GM19238 (cell line): Measurements from ENCODE around the gene CPNE6.
"Not testable (repeated sequence)": the region's sequence is repeated elsewhere in the genome, so short reads cannot be mapped to it uniquely, and the experiment has no call there.

Experiments used
- DNase-seq: peaks from one replicate; pipeline ENCODE4 v3.0.0; 2011; ENCODE audit warnings: low spot score; ENCODE audit not compliant: insufficient read length

CPNE6 gene

DNA sequence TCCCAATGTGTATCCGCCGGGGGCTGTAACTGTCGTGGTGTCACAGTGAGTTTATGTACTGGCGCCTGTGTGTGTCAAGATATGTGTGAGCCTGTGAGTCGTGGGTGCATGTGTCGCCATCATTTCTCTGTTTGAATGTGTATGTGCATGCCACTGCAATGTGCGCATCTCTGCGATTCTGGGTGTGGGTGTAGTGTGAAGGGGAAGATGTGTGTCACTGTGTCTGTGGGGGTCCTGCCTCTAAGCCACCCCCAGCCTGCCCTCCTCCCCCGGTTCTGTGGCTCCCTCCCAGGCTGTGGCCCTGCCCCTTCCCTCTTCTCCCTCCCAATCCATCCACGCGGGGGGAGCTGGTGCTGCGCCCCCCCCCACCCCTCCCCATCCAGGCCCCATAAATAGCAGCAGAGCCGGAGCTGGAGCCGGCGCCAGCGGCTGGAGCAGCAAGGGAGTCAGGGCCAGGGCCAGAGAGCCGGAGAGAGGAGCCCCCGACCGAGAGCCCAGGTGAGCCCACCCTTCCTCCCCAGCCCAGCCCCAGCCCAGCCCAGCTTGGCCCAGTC is at the start of gene CPNE6:
Gene CPNE6 (plus strand): TSS at position 419 of the 554 bp plus-strand sequence. CDS start 1,375 bp downstream, outside the sequence.
- no peak for DNase-seq

DNA sequence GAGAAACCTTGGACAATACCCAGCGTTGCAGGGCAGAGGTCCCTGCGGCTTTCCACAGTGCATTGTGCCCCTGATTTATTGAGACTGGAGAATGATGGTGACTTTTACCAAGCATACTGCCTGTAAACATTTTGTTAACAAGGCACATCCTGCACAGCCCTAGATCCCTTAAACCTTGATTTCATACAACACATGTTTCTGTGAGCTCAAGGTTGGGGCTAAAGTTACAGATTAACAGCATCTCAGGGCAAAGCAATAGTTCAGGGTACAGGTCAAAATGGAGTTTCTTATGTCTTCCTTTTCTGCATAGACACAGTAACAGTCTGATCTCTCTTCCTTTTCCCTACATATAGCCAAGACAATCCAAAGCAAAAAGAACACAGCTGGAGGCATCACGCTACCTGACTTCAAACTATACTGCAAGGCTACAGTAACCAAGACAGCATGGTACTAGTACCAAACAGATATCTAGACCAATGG is 46.4 kb upstream of the CPNE6 start:
- DNase-seq: not testable (repeated sequence)

DNA sequence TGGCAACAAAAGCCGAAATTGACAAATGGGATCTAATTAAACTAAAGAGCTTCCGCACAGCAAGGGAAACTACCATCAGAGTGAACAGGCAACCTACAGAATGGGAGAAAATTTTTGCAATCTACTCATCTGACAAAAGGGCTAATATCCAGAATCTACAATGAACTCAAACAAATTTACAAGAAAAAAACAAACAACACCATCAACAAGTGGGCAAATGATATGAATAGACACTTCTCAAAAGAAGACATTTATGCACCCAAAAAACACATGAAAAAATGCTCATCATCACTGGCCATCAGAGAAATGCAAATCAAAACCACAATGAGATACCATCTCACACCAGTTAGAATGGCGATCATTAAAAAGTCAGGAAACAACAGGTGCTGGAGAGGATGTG is 41.7 kb upstream of the CPNE6 start:
- not testable (repeated sequence) for DNase-seq

DNA sequence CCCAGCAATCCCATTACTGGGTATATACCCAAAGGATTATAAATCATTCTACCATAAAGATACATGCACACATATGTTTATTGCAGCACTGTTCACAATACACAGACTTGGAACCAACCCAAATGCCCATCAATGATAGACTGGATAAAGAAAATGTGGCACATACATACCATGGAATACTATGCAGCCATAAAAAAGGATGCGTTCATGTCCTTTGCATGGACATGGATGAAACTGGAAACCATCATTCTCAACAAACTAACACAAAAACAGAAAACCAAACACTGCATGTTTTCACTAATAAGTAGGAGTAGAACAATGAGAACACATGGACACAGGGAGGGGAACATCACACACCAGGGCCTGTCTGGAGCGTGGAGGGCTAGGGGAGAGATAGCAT is 40.0 kb upstream of the CPNE6 start:
- not testable (repeated sequence) for DNase-seq

DNA sequence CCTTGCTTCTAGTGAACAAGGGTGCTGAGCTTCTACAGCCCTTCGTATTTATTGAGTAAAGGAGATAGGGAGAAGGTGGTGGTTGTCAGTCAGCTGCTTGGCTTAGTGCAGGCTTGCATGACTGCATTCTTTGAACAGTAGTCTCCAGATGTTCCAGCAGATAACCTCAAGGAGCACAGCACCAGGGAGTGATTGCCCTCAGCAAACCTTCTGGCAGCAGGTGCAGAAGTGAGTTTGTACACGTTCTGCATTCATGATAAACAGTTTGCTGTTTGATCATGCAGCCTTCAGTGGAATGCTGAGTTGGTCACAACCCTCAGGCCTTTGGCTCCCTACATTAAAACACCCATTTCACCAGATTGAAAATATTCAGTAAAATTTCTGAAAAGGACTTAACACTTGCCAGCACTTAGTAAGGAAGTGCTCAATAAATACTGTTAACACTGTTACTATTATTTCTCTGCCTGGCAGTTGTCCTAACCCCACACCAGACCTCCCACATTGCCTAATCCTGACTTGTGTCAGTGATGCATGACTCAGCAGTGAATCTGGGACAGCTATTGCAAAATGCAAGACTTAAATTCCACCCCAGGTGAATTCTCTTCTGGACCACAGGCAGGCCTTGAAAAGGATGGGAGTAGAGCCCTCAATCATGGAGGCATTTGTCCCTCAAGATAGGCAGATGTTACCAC is 38.5 kb upstream of the CPNE6 start:
- DNase-seq: no peak

DNA sequence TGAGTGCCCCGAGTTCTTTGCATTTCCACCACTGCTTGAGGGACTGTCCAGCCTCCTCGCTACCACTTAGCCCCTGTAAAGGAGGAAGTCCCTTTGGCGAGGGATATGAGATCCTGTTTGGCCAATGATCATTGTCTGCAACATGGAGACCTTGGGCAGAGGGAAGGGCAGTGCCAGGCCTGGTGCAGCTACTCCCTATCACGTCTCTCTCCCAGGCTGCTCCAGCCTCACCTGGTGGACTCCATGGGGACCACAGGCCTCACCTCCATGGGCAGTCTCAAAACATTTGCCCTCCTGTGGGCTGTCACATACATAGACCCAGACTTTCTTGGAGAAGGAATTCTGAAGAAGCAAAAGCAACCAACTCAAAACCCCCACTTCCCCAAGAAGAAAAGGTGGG is 35.6 kb upstream of the CPNE6 start:
- not testable (repeated sequence) for DNase-seq

DNA sequence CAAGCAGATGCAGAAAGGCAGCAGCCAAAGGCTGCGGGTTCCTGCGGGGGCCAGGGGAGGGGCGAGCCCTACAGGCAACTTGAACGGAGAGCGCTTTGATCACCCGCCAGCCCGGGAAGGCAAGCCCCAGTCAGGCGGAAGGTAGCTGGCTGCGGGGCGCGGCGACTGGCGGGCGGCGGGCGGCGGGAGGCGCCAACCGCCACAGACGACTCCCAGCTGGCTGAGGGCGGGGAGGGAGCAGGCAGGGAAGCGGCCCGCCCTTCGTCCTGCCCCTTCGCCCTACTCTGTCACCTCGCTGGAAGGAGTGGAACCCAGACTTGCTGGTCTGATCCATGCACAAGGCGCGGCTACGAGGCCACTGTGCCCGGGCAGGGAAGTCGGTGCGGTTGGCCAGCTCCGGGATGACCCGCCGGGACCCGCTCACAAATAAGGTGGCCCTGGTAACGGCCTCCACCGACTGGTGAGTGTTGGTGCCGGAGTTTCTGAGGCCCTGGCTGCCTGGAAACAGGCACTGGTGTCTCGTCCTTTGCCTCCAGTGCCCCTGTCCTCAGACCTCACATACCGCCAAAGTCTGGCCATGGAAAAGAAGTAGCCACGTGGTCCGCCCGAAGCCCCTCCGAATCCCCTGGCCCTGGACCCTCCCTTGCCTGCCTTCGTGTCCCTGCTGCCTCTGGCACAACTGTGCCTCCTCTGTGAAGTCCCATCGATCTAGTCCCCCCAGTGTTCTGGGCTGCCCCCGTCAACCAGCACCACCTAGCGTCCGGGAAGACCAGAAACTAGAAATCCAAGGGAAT is 35.0 kb upstream of the CPNE6 start:
- no peak for DNase-seq

DNA sequence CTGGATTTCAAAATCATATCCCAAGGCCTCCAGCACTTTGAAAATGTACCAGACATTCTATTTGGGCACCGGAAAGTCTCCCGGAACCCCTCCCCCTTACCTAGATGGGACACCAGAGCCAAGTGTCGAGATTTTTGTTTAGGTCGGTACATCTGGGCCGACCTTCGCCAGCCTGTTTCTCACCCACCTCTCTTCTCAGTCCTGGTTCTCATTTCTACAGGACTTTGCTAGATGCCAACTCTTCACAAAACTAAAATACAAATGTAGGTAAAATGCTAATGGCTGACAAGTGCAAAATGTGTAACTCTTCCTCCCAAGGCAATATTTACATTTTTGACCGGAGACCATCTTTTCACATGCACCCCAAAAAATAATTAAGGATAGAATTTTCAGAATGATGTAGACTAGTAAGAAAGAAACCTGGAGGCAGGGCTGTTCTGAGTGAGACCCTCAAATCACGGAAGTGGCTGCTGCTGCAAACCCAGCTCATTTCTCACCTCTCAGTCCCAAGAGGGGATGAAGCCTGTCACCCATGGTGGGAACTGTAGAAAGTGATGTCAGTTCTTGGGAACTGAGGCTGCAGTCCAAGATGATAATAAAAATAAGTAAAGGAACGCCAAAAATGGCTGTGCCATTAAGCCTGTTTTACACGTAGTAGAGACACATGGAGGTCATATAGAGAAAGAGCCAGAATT is 34.3 kb upstream of the CPNE6 start:
- DNase-seq: not testable (repeated sequence)

DNA sequence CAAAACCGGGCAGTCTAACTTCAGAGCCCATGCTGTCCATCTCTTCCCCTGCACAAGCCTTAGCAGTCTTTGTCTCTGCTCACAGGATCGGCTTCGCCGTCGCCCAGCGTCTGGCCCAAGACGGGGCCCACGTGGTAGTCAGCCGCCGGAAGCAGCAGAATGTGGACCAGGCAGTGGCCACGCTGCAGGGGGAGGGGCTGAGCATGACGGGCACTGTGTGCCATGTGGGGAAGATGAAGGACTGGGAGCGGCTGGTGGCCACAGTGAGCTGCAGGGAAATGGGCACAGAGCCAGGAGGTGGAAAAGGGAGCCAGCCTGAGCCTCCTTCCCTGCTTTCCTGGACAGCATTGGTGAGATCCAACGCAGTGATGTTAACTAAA is 33.7 kb upstream of the CPNE6 start:
- no peak for DNase-seq

DNA sequence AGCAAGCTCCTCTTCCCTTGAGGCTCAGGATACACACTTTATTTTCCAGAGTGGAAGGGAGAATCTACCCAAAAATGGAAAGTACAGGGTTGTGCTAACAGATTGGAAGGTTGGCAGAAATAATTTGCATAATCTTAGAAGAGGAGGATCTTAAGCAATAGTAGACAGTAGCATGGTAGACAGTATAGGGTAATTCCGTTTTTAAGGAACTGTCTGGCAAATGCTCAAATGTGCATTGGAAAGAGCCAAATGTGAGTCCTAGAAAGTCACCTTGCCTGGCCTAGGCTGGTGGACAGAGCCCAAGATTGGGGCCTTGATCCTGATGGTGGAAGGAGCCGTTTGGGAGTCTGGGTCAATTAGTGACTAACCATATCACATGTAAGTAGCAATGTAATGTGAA is 32.7 kb upstream of the CPNE6 start:
- no peak for DNase-seq

DNA sequence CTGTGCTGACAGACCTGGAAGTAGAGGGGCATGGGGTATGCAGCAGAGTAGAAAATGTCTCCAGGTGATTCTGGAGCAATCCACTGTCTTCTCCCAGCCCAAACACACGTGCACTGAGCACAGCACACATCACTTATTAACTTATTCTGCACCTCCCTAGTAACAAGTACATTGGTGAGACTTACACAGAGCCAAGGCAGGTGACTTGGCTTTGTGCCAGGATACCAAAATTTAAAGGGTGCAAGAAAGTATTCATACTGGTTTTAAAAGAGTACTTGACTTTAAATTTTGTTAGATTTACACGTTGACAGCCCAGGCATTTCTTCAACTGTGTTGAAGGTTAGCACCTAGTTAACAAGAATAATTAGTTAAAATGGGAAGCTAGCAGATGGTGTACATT is 30.7 kb upstream of the CPNE6 start:
- DNase-seq: no peak

DNA sequence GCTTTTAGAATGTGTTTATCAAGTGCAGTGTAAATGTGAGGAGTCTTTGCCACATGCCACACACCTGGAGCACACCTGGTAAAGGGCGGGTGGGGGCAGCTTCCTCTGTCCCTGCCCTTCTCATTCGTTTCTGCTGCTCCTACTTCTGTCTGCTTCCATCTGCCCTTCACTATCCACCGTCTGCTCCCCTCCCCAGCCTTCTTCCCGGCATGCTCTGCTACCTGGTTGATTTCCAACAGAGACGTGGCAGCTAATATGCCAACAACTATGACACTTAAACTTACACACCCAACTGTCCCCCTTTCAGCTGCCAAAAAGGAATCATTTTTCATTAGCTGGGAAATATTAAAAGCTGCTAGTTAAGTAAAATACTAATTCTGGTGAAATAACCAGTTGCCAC is 28.6 kb upstream of the CPNE6 start:
- DNase-seq: no peak

DNA sequence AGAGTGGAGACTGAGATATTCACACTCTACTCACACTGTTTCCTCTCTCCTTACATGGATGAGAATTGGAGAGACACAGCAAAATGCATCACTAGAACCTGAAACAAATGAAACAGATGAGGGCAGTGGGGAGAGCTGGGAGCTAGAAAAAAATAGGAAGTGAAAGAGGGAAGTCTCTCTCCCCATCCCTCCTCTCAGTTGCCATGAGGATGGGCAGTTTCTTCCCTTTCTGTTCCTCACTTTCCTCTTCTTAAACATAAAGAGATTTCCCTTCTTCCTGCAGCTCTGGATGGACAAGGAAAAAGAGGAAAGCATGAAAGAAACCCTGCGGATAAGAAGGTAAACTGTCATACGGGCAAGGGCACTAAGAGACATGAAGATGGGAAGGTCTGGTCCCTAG is 22.4 kb upstream of the CPNE6 start:
- not testable (repeated sequence) for DNase-seq

DNA sequence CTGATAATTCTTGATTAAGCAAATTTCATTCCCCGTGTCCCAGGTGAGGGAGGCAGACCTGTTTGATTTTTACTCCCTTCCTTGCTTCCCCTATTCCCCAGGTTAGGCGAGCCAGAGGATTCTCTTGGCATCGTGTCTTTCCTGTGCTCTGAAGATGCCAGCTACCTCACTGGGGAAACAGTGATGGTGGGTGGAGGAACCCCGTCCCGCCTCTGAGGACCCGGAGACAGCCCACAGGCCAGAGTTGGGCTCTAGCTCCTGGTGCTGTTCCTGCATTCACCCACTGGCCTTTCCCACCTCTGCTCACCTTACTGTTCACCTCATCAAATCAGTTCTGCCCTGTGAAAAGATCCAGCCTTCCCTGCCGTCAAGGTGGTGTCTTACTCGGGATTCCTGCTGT is 20.6 kb upstream of the CPNE6 start:
- not testable (repeated sequence) for DNase-seq

DNA sequence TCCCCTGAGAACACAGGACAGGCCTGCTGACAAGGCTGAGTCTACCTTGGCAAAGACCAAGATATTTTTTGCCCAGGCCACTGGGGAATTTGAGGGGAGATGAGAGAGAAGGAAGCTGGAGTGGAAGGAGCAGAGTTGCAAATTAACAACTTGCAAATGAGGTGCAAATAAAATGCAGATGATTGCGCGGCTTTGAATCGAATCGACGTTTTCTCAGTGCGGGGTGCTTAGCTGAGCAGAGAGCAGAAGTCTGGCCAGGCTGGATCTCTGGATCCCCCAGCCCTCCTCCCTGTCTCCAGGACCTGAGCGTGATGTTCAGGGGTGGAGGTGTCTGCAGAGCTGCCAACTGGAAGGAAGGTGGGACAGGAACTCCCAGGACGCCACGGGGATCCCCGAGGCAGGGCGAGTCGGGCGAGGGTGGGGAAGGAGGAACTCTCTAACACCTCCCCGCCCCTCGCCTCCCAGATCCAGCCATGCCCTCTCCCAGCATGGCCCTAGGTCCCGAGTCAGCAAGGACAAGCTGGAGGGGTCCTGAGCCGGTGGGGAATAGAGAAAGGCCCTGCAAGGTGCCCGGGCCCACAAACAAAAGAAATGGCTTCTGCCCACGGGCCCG is 20.1 kb upstream of the CPNE6 start:
- DNase-seq: peak; percentile 13

DNA sequence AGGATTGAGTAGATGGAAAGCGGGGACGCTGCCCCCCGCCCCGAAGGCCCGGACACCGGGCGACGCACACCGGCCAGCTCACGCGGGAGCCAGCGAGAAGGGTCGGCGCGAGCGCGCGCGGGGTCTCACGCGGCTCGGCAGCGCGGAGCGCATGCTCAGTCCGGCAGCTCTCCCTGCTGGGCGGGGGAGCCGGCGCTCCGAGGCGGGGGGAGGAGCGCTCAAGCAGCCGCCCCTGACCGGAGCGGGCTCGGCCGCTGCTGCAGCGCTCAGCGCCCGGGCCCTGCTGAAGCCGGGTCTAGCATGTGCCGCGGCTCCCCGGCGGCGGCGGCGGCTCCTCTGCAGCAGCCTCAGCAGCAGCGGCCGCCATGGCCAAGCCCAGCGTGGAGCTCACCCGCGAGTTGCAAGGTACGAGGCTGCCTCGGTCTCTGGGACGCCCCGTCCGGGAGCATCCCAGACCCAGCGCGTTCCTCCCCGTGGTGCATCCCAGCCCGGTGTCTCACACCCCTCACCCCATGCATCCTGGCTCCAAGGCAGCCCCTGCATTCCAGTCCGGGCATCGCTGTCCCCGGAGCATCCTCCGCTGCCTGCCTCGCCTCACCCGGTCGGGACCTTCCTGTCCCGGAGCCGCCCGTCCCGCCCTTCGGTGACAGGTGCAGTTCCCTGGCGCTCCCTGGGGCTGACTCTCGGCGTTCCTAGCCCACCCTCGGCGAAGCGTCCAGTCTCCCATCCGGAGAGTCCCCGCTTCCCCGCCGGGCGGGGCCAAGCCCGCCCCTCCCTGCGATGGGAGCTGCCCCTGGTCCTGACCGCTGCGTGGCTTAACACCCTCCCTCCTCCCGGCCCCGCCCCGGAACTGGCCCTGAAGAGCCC is 19.3 kb upstream of the CPNE6 start, which contains the start of gene CARMIL3:
Gene CARMIL3 (plus strand): TSS at position 221 of the 867 bp plus-strand sequence. CDS start 145 bp downstream, at position 366.
- DNase-seq: peak; percentile 80

DNA sequence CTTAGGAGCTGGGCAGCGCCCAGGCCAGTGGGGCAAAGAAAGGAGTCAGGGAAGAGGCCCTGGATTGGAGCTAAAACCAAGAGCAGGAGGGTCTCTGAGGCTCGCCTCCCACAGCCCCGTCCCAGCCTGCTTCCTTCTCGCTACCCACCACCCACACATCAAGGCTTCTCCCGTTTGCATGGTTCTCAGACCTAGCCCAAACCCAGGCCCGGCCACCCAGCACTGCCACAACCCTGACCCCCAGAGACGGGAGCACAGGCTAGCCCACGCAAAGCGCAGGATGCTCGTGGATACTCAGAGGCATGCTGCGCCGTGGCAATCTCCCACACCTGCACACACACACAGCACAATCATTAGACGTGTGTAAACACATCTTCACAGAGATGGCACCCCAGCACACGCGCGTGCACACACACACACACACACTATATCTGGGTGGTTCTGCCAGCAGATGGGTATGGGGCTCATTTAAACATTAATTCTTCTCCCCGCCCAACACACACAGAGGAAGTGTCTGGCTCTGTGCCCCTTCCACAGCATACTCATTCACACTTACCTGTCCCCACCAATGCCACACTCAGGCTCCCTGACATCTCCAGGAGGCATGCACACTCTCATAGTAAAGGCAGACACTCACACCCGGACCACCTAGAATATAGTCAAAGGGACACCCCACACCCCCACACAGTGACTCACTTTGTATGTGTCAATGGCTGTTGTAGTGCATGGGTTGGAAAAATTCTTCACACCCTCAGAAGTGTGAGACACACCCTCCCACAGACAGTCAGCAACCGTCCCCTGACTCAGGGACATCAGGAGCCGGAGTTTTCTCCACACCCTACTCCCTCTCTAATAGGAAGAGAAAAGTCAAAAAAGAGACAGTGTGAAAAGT is 18.5 kb upstream of the CPNE6 start:
- DNase-seq: no peak

DNA sequence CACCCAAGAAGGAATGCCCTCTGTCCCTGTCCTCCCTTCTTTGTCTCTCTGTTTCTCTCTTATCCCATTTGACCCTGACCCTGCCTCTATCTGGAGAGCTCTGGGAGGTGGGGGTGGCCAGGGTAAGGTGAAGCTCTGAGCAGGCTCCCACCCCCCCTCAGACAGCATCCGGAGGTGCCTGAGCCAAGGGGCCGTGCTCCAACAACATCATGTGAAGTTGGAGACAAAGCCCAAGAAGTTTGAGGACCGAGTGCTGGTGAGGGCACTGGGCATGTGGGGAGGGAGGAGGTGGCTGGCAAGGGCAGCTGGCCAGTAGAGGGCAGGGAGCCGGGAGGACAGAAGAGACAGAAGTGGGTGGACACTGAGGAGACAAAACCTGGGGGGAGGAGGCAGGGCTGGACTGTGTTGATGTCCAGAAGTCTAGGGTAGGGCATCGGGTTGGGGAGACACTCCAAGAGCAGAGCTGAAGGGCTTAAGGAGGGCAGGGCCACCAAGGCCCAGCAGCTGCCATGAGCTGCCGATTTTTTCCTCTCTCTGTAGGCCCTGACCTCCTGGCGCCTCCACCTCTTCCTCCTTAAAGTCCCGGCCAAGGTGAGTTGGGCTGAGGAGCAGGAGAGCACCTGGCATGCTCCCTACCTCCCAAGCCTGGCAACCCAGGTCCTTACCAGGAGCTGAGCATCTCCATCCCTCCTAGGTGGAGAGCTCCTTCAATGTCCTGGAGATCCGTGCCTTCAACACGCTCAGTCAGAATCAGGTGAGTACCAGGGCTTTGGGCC is 17.6 kb upstream of the CPNE6 start:
- no peak for DNase-seq

DNA sequence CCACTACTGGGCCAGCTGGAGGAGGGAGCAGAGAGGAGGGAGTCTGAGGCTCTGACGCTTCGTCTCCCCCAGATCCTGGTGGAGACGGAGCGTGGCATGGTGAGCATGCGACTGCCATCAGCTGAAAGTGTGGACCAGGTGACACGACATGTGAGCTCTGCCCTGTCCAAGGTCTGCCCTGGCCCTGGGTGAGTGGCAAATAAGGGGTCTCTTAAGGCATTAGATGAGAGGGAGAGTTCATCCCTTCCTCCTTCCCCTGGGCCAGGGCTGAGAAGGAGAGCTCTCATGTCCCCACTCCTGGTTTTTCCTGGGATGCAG is 17.1 kb upstream of the CPNE6 start:
- DNase-seq: no peak
